G401.6 (cell line): Measurements from ENCODE around the gene TENM3.

Source experiments
- FAIRE-seq: peaks from 2 replicates; lab custom pipeline; 2012; peaks lifted over from hg19 to GRCh38; lab: Jason Lieb, UNC

TENM3 gene

DNA sequence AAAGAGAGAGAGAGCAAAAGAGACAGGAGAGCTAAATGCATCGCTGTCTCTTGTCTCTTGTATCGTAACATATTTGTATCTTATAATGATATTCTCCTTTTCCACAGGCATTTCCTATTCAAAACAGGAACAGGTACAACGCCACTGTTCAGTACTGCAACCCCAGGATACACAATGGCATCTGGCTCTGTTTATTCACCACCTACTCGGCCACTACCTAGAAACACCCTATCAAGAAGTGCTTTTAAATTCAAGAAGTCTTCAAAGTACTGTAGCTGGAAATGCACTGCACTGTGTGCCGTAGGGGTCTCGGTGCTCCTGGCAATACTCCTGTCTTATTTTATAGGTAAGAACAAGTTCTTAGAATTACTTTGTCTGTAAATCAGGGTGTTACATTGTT, 385.3 kb downstream of the TENM3 start:
- no peak for FAIRE-seq

DNA sequence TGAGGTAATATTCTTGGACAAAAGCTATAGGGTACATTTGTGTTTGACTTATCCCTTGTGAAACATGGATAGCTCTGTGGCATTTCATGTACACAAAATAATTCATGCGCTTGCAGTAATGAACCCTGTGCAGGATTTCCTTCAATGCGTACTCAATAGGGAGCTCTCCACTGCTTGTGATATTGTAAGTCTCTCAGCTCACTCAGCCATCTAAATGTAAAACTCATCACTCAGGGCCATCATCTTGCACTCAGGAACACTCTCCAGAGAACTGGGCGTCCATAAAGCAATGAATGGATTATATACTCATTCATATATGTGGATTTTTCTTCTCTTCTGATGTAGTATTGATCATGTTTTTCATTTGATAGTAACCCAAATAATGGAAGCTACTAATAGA, 385.9 kb downstream of the TENM3 start:
- FAIRE-seq = no peak

DNA sequence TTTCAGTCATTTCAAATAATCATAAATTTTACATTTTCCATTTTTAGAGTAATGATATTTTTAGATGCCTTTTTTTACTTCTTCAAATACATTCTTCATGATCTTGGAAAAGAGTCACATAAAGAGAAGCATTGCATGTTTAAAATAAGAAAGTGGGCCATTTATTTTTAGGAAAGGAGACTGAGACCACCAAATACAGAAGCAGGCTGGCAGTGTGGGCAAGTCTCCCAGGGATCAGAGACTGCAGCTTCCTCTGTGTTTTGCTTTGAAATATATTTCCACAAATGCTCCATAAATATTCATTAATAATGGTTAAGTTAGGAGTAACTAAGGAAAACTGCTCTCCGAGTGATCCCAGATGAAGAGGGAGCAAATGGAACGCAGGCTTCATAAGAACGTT, 397.3 kb downstream of the TENM3 start:
- FAIRE-seq = no peak

DNA sequence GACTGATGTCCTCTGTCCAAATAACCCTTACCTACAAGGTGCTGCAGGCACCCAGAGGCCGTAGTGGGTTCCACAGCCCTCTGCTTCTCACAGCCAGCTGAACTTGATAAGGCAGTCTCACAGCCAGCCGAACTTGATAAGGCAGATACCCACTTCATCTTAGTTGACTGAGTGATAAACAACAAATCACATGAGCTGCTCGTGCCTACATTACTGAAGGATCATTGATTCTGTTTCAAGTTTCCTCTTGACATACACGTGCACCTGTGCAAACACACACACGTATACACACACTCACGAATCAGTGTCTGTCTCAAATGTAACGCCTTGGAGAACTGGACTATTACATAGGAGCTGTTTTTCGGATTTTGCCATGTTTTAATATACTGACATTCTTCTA, 397.7 kb downstream of the TENM3 start:
- FAIRE-seq = no peak

DNA sequence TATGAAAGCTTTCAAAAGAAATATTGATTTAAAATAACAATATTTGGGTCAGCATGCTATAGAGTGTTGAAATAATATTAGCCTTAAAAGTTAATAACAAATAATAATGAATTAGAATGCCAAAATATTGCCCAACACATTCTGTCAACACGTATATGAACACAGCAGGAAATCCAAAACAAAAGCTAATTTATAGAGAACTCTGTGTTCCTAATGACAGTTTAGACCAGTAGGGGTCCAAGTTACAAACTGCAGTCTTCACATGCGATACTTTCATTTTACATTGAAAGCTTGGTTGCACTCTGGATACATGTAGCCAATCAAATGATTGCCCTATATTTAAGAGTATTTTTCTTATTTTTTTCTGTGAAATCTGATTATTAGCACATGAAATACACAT, 399.6 kb downstream of the TENM3 start:
- no peak for FAIRE-seq

DNA sequence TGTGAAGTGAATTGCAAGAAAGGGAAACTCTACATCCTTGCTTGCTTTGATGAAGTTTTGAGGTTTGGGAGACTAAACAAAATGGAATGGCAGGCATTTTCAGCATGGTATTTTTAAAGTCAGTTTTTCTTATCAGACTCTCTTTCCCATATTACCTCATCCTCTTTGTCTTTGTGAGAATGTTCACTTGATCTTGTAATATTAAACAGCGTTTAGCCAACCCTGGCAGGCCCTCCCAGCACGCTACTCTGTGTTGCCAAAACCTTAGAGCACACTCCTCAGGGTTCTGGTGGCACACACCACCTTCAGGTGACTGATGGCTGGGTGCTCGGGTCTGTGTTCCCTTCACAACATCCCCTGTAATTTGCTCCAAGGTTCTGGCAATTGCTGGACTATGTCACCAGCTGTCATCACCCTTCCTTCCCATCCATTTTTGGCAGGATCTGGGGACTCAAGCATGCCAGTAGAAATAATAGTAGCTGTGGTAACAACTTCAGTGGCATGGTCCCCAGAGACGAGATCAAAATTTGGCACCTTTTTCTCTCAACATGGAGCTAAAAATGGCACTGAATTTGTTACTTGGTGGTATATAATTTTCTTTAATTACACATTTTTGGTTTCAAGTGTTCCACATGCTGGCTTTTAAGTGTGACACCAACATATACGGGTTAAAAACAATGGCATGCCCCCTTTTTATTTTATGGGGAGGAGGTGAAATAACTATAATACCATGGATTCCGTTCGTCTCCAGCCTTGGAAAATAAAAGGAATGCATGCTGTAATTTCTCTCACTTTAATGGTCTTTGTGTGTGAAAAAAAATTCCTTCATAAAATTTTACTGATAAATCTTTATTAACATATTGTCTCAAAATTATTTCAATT, 400.8 kb downstream of the TENM3 start:
- FAIRE-seq = no peak

DNA sequence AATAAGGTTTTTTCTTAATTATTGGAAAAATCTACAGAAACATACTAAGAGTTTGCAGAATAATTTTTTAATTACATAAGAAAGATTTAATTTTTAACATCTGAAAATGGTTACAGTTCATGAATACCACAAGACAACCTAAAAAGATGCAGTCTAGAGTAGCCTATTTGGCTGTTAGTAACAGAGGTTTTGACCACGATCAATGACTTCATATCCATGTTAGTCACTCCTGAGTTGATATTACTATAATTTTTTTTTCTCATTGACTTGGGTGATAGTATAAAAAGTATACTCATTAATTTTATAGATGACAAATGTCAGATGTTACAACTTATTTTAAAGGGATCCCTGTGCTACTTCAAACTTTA, 401.5 kb downstream of the TENM3 start:
- FAIRE-seq = no peak

DNA sequence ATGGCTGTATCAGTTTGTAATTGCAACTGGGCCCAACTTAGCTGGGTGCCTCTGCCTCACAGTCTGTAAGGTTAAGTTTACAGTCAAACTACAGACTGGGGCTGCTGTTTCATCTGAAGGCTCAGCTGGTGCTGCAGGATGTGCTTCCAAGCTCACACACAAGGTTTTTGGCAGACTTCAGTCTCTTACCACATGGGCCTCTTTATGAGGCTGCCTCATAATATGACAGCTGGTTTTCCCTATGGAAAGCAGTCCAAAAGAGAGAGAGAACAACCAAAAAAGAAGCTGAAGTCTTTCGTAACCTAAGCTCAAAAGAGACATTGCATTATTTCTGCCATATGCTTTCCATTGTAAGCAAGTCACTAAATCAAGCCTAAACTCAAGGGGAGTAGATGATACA, 402.3 kb downstream of the TENM3 start:
- FAIRE-seq = no peak

DNA sequence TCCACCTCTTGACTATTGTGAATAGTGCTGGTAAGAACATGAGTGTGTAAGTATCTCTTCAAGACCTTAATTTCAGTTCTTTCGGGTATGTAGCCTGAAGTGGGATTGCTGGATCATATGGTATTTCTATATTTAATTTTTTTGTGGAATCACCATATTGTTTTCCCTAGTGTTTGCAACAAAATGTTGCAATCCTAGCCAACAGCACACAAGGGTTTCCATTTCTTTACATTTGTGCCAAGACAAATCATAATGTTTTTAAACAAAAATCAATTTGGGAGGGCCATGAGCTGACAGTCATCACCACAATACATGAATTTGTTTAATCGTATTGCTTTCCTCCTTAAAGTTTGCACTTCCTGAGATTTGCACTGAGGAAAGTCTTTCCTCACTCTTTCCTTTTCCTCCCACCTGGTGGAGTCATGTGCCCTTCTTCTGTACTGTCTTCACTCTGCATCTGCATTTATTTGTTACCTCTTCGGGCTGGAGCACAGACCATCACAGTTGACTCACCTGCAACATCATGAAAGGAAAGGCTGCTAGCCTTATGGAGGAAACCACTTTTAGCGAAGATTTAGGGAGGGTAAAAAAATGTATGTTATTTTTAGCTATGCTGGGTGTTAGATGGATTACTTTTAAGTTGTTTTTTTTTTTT, 404.6 kb downstream of the TENM3 start:
- no peak for FAIRE-seq

DNA sequence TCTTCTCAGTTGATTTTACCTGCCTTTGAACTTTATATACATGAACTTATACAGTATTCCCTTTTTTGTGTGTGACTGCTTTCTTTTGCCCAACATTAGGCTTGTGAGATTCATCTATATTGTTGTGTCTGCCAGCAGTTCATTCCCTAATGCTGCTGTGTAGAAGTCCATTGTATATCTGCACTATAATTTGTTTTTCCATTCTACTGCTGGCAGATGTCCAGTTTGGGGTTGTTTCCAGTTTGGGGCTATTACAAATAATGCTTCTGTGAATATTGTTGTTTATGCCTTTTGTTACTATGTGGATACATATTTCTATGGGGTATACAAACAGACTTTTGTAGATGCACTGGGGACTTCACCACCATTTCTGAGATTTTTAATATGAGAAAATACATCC, 405.6 kb downstream of the TENM3 start:
- no peak for FAIRE-seq

DNA sequence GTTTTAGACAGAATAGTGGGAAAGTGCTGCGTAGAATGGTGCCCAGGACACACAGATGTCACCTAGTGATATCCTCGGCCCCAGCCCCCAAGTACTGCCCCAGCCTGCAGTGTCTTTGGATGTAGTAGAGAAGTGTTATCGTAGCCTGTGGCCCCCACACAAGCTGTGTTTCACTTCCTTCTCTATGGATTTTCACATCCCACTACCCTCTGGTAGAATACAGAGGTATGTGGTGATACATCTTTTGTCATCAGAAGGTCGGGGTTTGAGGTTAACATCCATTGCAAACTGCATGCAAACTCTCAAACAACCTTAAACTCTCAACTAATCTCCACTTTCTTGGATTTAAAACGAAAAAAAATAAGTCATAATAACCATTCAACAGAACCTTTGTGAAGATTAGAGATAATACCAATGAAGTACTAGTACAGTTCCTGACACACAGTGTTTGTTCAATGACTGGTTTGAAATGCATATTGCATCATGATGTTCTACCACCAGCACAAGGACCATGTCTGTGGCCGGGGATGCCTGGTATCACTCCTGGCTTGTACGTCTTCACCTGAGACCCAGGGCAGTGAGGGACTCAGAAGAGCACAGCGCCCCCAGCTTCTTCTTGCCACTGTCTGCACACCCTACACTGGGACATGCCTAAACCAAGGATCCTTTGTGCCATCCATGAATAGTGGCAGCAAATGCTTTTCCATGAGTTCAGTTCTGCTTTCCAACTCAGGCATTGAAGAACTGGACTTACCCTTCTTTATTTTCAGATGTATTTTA, 406.7 kb downstream of the TENM3 start:
- FAIRE-seq = no peak

DNA sequence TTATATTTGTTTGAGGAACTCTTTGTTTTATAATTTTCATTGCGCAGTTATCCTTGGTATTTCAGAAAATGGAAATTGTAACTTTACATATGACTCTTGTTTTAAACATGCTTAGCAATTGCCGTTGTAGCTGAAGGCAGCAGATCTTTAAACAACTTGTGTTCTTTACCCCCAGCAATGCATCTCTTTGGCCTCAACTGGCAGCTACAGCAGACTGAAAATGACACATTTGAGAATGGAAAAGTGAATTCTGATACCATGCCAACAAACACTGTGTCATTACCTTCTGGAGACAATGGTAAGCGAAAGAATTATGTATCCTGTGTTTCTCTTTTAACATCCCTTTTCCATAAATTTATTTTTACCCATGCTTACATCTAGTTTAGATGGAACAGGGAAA, 410.4 kb downstream of the TENM3 start:
- FAIRE-seq = no peak

DNA sequence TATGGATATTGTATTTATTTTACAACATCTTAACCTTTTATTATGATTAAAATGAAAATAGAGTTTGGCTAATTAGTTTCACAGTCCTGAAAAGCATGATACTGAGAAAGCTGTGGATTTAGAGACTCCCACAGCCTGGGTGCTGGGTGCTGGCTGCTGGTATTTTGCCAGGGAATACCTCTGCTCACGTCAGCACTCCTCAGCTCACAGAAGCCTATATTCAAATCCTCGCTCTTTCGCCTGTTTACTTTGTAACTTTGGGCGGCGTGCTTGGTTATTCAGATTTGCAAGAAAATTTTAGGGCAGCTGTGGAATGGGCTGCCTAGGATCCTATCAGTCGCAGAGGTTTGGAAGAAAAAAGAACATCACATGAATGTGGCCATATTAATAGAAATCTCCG, 412.1 kb downstream of the TENM3 start:
- no peak for FAIRE-seq

DNA sequence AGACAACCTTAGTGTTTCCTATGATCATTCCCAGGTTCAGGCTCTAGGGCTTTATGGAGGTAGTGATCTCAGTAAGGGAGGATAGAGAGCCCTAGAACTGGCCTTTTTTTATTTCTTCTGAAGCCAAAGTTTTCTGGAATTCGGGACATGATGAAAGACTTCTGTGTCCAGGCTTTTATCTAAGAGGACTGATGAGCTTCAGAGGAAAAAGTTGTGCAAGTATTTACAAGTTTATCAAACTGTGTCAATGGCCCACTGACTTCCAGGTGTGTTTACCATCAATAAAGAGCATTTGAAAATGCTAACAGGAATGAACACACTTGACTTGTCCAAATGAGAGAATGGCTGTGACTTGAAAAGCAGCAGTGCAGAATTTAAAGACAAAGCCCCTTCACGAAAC, 419.3 kb downstream of the TENM3 start:
- no peak for FAIRE-seq

DNA sequence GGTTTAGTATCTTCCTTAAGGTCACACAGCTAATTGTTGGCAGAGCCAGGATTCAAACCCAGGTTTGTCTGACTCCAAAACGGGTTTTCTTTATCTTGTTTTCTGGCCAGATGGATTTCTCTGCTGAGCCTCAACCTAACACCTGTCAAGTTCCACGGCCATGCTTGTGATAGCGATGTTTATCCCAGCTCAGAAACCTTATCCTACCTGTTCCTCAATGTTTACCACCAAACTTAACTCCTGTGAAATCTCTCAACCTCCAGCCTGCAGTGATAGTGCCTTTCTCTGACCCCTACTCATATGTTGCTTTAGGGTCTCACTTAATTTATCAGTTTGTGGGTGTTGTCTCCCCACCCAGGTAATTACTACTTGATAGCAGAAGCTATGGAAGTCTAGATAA, 428.0 kb downstream of the TENM3 start:
- FAIRE-seq = no peak

DNA sequence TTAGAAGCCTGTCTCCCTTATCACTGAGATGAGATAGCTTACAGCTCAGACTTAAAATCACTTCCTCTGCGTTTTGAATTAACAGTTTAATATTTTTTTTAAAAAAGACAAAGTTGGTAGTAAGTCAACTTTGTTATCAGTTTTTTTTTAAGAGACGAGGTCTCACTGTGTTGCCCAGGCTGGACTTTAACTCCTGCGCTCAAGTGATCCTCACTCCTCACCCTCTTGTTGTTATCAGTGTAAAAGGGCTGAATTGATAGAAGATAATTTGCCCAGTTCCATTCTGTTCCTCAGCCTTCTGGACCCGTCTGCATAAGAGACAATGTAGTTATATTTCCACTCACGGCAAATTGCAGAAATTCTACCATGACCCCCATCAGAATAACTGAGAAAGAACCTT, 428.5 kb downstream of the TENM3 start:
- no peak for FAIRE-seq

DNA sequence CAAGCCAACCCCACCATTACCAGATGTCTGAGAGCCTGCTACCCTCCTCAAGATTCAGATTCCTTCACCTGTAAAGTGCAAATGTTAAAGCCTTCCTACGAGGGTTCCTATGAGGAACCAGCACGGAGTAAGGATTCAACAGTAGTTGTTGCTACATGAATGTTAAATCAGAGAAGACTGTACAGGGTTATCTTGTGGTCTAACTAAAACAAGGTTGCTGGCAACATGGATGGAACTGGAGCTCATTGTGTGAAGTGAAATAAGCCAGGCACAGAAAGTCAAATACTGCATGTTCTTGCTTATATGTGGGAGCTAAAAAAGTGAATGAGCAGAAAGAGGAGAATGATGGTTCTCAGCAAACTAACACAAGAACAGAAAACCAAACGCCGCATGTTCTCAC, 435.4 kb downstream of the TENM3 start:
- FAIRE-seq = no peak

DNA sequence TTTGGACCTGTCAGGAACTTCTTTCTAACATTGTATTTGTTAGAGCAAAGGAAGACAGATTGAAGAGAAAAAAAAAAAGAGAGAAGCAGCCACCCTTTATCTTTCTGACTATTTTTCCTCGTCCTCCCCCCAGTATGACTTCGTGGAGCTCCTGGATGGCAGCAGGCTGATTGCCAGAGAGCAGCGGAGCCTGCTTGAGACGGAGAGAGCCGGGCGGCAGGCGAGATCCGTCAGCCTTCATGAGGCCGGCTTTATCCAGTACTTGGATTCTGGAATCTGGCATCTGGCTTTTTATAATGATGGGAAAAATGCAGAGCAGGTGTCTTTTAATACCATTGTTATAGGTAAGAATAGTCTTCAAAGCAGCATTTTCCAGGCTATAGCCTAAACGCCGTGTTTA, 436.3 kb downstream of the TENM3 start:
- no peak for FAIRE-seq

DNA sequence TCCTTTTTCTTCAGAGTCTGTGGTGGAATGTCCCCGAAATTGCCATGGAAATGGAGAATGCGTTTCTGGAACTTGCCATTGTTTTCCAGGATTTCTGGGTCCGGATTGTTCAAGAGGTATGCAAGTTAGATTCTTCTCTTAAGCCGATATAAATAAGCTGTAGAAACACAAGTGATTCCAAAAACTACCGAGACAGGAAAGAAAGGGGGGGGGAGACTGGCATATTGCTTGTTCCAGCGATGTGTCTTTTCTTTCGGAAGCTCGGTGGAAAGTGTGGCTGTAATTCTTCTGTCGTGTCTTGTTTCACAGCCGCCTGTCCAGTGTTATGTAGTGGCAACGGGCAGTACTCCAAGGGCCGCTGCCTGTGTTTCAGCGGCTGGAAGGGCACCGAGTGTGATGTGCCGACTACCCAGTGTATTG, 437.0 kb downstream of the TENM3 start:
- FAIRE-seq = no peak

DNA sequence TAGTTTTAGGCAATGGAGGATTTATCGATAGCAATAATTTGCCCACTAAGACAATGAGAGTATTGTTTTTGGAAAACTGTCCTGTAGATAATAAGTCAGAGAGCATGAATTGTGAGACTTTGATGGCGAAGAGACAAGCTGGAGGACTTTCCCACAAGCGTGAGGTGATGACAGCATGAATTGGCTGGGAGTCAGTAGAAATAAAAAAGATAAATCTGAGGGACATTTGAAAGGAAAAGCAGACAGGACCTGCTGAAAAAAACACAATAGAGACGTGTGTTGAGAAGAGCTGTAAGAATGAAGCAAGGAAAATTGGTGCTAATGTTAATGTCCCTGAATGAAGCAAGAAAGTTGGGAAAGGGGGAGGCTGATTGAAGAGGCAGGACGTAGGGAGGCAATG, 440.5 kb downstream of the TENM3 start:
- FAIRE-seq = no peak

DNA sequence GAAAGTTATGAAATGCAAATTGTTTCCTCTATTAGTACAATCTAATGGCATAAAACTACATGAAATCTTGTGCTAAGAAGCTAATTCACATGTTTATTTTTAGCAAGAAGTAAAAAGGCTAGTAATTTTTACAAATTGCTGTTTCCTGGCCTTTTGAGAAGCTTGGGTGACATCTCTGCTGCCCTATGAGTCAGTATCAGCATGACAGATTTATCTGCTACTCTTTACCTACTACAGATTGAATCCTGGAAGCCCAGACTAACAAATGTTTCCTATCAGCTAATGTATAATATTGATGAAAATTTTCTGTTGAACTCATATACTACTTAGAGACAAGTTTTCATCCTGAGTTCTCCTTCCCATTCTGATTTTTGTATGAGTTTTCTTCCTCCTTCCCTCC, 441.6 kb downstream of the TENM3 start:
- no peak for FAIRE-seq

DNA sequence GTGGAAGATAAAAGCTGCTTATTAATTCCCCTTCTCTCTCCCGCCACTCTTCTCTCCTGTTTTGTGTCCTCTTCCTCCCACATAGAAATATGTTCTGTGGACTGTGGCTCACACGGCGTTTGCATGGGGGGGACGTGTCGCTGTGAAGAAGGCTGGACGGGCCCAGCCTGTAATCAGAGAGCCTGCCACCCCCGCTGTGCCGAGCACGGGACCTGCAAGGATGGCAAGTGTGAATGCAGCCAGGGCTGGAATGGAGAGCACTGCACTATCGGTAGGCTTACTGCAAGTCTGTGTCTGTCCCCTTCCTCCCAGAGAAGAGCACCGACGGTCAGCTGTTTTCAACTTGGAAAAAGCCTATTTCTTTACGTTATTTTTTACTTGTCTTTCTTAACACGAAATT, 444.9 kb downstream of the TENM3 start:
- no peak for FAIRE-seq

DNA sequence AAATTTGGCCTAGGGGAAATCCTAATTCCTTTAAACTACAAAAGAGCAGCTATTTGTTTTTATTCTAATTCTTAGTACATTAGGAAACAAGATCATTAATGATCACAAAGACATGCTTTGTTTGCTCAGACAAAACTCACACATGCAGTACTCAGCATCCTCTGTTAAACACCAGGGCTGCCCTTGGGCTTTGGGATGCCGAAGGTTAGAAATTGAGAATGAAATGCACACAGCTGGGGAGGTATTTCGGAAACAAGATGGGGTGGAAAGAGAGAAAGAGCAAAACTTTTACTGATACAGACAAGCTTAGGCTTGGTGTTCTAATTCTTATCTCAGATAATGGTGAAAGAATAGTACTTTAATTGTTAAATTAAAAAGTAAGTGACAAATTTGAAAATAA, 451.3 kb downstream of the TENM3 start:
- no peak for FAIRE-seq
